Aorta (tissue), 5 donors: Measurements from ENCODE around the gene IGLL1. TPM values are rescaled to one million over a fixed set of nuclear protein-coding genes. Genes with fewer than 3 reads are reported as not detected.

Source experiments
- ATAC-seq: fragments of 200-7000 bp; cut with Tn5 transposase; one replicate; pipeline ENCODE4 v1.9.1; 2022; ENCODE audit warnings: moderate library complexity; ENCODE audit not compliant: low FRiP score
- DNase-seq, 2 donors: peaks; one replicate each; pipeline ENCODE4 v3.0.0-alpha.2; 2020
- H3K27ac ChIP-seq, 2 donors: one replicate each; pipeline ENCODE4 v1.5.1; 2013; ENCODE audit warnings: low read length in 2 of 2, mild to moderate bottlenecking in 2 of 2, moderate library complexity in 2 of 2, control low read depth in 1 of 2, inconsistent platforms in 1 of 2, low read depth in 1 of 2
- H3K27me3 ChIP-seq, 2 donors: one replicate each; pipeline ENCODE4 v1.6.1; 2013; ENCODE audit warnings: control low read depth in 1 of 2, low read length in 1 of 2, mild to moderate bottlenecking in 1 of 2, moderate library complexity in 1 of 2; ENCODE audit not compliant: insufficient read depth in 2 of 2, control insufficient read depth in 1 of 2
- H3K36me3 ChIP-seq, 2 donors: one replicate each; pipeline ENCODE4 v1.6.1; 2013; ENCODE audit warnings: control low read depth in 1 of 2, low read length in 1 of 2, mild to moderate bottlenecking in 1 of 2; ENCODE audit not compliant: insufficient read depth in 2 of 2, control insufficient read depth in 1 of 2
- H3K4me1 ChIP-seq, 2 donors: one replicate each; pipeline ENCODE4 v1.6.1; 2013; ENCODE audit warnings: low read length in 2 of 2, control low read depth in 1 of 2, mild to moderate bottlenecking in 1 of 2, moderate library complexity in 1 of 2; ENCODE audit not compliant: insufficient read depth in 2 of 2, control insufficient read depth in 1 of 2
- H3K4me3 ChIP-seq, 2 donors: one replicate each; pipeline ENCODE4 v1.5.1; 2013; ENCODE audit warnings: low read length in 2 of 2, control low read depth in 1 of 2, mild to moderate bottlenecking in 1 of 2
- H3K9me3 ChIP-seq: one replicate; pipeline ENCODE4 v1.6.1; 2013; ENCODE audit warnings: mild to moderate bottlenecking, low read length; ENCODE audit not compliant: control insufficient read depth
- WGBS, 2 donors: extraction: QIAGEN DNeasy Blood & Tissue Kit; methylation state at CpG; one replicate each; pipeline ENCODE4 v1.1.7; 2013; 5-methylcytosine and 5-hydroxymethylcytosine counted together
- intact Hi-C, 2 donors: fragments of 100-400 bp; cut with DNase I; formaldehyde crosslinking; loops; one replicate each; pipeline versions ENCODE4 v1.14.2 to v1.15.0; 2022
- polyA plus RNA-seq, 2 donors: library from polyadenylated mRNA; stranded (reverse); fragments of 200-250 nt; gene quantifications; one replicate each; pipeline ENCODE4 v1.2.3, GENCODE V29; 2013
- total RNA-seq, 2 donors: library from RNA; stranded (reverse); fragmentation: NEBNext Ultra II Directional; extraction: Animal tissue kit (Norgen Biotek cat#: 25700); gene quantifications; one replicate each; pipeline ENCODE4 v1.2.1, GENCODE V29; 2021
- donor health status: healthy with polysubstance abuse.
- donor health status: Bipolar disorder and iron deficiency.
- donor health status: DM: no; HTN: no; CAD: no.
- donor health status: DM: no; HTN: no; CAD: no.
- donor health status: DM: yes; HTN: yes; CAD: no.

The IGLL1 gene
- total and polyA plus RNA-seq, 4 donors, result not detected

DNA sequence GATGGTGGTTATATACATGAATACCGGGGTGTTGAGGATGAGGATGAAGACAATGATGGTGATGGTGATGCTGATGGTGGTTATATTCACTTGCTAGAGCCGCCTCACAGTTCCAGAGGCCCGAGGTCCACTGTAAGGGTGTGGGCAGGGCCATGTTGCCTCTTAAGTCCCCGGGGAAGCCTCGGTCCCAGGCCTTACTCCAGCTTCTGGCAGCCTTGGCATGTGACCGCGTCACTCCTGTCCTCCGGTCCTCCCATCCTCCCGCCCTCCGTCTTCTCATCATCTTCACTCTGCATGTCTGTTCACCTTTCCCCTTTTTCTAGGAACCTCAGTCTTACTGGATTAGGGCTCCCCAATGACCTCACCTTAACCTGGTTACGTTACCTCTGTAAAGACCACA, 54.6 kb downstream of the IGLL1 start:
- peak in 1 of 2 donors; percentile 68 for DNase-seq
- no peak for ATAC-seq
- Histone ChIP-seq H3K27ac (no peak overlapping the region), H3K9me3 (no peaks in the 10 kb centered on the region), H3K36me3 (no peaks in the 10 kb centered on the region), H3K4me1 (peaks cover 0 to 4% of the 10 kb centered on the region in 2 donors), H3K4me3 (no peak overlapping the region), H3K27me3 (no peaks in the 10 kb centered on the region)
- intact Hi-C loops, result loop anchor here in 1 of 2 donors (10.0 kb wide), 1 partner anchor 241 kb away; no protein-coding TSS in a partner anchor
- WGBS, 2 donors, result 85 to 93% methylated on average over 11 of the region's 11 CpGs

DNA sequence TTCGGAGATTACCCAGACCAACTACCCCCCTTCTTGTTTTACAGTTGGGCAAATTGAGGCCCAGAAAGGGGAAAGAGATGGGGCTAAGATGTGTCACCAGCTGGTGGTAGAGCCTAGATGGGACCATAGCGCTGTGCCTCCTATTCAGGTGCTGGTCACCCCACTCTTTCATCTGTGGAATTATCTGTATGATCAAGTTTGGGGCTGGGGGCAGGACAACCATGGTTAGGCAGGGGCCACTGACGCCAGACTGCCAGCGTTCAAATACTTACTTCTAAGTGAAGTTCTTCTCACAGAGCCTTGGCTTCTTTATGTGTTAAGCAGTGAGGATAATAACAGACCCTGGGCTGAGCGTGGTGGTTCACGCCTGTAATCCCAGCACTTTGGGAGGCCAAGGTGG, 55.9 kb downstream of the IGLL1 start:
- DNase-seq (no peak), ATAC-seq (no peak)
- no peak overlapping the region for H3K4me3 ChIP-seq
- H3K27me3 ChIP-seq, result no peaks in the 10 kb centered on the region
- H3K36me3 ChIP-seq, result no peaks in the 10 kb centered on the region
- H3K4me1 ChIP-seq, result peaks cover 0 to 4% of the 10 kb centered on the region in 2 donors
- H3K27ac ChIP-seq, result no peak overlapping the region
- 98 to 99% methylated on average over 6 of the region's 6 CpGs for WGBS, 2 donors
- no peaks in the 10 kb centered on the region for H3K9me3 ChIP-seq
- intact Hi-C loops, result loop anchor here in 1 of 2 donors (10.0 kb wide), 1 partner anchor 239 kb away; no protein-coding TSS in a partner anchor

DNA sequence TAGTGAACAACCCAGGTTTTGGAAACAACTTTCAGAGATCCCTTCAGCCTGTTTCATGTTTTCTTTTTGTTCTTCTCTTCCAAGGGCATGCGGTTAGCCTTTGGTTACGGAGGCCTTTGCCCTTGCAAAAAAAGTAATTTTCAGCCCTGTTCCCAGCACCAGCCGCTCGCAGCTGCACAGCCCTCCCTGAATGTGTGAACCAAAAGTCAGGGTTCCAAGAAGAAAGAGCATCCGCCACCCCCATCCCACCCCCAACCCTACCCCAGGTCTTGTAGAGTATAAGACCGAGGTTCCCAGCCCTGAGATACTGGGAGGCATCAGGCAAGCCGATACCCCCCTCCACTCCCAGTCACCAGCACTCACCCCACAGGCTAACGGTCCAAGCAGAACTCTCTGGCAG, 56.4 kb downstream of the IGLL1 start:
- no peak overlapping the region for H3K27ac ChIP-seq
- no peak overlapping the region for H3K4me3 ChIP-seq
- intact Hi-C loops, result loop anchor here in 1 of 2 donors (10.0 kb wide), 1 partner anchor 239 kb away; no protein-coding TSS in a partner anchor
- H3K27me3 ChIP-seq, result no peaks in the 10 kb centered on the region
- ATAC-seq (no peak), DNase-seq (no peak)
- no peaks in the 10 kb centered on the region for H3K9me3 ChIP-seq
- H3K36me3 ChIP-seq, result no peaks in the 10 kb centered on the region
- H3K4me1 ChIP-seq, result peaks cover 0 to 4% of the 10 kb centered on the region in 2 donors
- WGBS, 2 donors, result 97% methylated on average over 8 of the region's 8 CpGs

Other genes starting within 250 kb of the IGLL1 start
- 1 to 10 TPM in 1 of 2 donors, not detected in 1; 1.4 TPM for gene DRICH1, start 52.0 kb upstream of the IGLL1 start, total RNA-seq
- gene DRICH1, start 52.0 kb upstream of the IGLL1 start, polyA plus RNA-seq, result under 1 TPM in 1 of 2 donors, not detected in 1; 0.38 TPM
- gene RGL4, start 110.7 kb upstream of the IGLL1 start, total RNA-seq, result 1 to 10 TPM; 1.2 to 1.4 TPM
- gene RGL4, start 110.7 kb upstream of the IGLL1 start, polyA plus RNA-seq, result under 1 TPM; 0.59 to 0.63 TPM
- gene ZNF70, start 170.8 kb upstream of the IGLL1 start, total RNA-seq, result 10 to 100 TPM in 1 of 2 donors, 1 to 10 TPM in 1; 9.8 to 14.0 TPM
- 1 to 10 TPM; 1.4 to 3.6 TPM for gene ZNF70, start 170.8 kb upstream of the IGLL1 start, polyA plus RNA-seq
- under 1 TPM in 1 of 2 donors, not detected in 1; 0.69 TPM for gene VPREB3, start 174.1 kb upstream of the IGLL1 start, total RNA-seq
- gene VPREB3, start 174.1 kb upstream of the IGLL1 start, polyA plus RNA-seq, result not detected
- gene C22orf15, start 182.7 kb upstream of the IGLL1 start, total RNA-seq, result under 1 TPM in 1 of 2 donors, not detected in 1; 0.69 TPM
- gene C22orf15, start 182.7 kb upstream of the IGLL1 start, polyA plus RNA-seq, result under 1 TPM in 1 of 2 donors, not detected in 1; 0.23 TPM
- 10 to 100 TPM; 30.9 to 41.9 TPM for gene CHCHD10, start 187.7 kb upstream of the IGLL1 start, total RNA-seq
- 10 to 100 TPM; 58.5 to 68.4 TPM for gene CHCHD10, start 187.7 kb upstream of the IGLL1 start, polyA plus RNA-seq
- gene MMP11, start 192.6 kb upstream of the IGLL1 start, total RNA-seq, result 1 to 10 TPM; 1.3 to 3.0 TPM
- 1 to 10 TPM; 3.5 to 5.1 TPM for gene MMP11, start 192.6 kb upstream of the IGLL1 start, polyA plus RNA-seq
- gene SMARCB1, start 206.7 kb upstream of the IGLL1 start, total RNA-seq, result 10 to 100 TPM; 48.3 to 53.5 TPM
- 10 to 100 TPM; 24.2 to 31.7 TPM for gene SMARCB1, start 206.7 kb upstream of the IGLL1 start, polyA plus RNA-seq